Measurements from ENCODE around the gene PABPC1L2B.
"Not testable (repeated sequence)": the region's sequence is repeated elsewhere in the genome, so short reads cannot be mapped to it uniquely, and the experiment has no call there.

Gene PABPC1L2B

GRCh38 chrX:73002733-73003132, at the start of gene PABPC1L2B:
Gene PABPC1L2B, plus strand, starts transcription at chrX:73002939. Its CDS starts 704 bp downstream, at chrX:73003643.
- DNase-seq (ENCODE audit: low read depth, low spot score): not testable (repeated sequence)

GRCh38 chrX:72959971-72960370, 42.8 kb upstream of the PABPC1L2B start:
- not testable (repeated sequence) for DNase-seq (ENCODE audit: low read depth, low spot score)

GRCh38 chrX:72971859-72972258, 30.9 kb upstream of the PABPC1L2B start:
- not testable (repeated sequence) for DNase-seq (ENCODE audit: low read depth, low spot score)

- not testable (repeated sequence) for DNase-seq (ENCODE audit: low read depth, low spot score)
These were observed 27.9 kb upstream of the PABPC1L2B start for GRCh38 chrX:72974885-72975284.

- not testable (repeated sequence) for DNase-seq (ENCODE audit: low read depth, low spot score)
These were observed 21.8 kb upstream of the PABPC1L2B start for GRCh38 chrX:72980894-72981469.

- DNase-seq (ENCODE audit: low read depth, low spot score): not testable (repeated sequence)
These were observed 1.3 kb downstream of the PABPC1L2B start for GRCh38 chrX:73004032-73004431.

GRCh38 chrX:73021361-73022092, 18.8 kb downstream of the PABPC1L2B start:
- DNase-seq (ENCODE audit: low read depth, low spot score): no peak

GRCh38 chrX:73022093-73022445, 19.3 kb downstream of the PABPC1L2B start:
- not testable (repeated sequence) for DNase-seq (ENCODE audit: low read depth, low spot score)

GRCh38 chrX:73028876-73029275, 26.1 kb downstream of the PABPC1L2B start:
- no peak for DNase-seq (ENCODE audit: low read depth, low spot score)
